GM12878 (cell line): ENCODE measurements around the gene DYNC1I1. TPM values are rescaled to one million over a fixed set of nuclear protein-coding genes. Genes with fewer than 3 reads are reported as not detected.

Experiments
- ATAC-seq: fragments of 200-7000 bp; cut with Tn5 transposase; 3 replicates; pipeline ENCODE4 v1.9.1; 2020; ENCODE audit warnings: mild to moderate bottlenecking, moderate library complexity
- BruUV-seq: library from RNA; stranded (reverse); fragments of 400-500 nt; replicated peaks from 2 replicates; lab custom pipeline; 2021; lab: Mats Ljungman, UMichigan
- CTCF ChIA-PET: fragments of 300-600 bp; sonication (Branson Sonifier 250); formaldehyde crosslinking; extraction: SDS; loops from one replicate; lab custom pipeline; 2021; ENCODE audit warnings: inconsistent platforms; lab: Yijun Ruan, JAX
- POLR2A ChIA-PET: fragments of 350-600 bp; formaldehyde crosslinking; extraction: SDS; loops from one replicate; lab custom pipeline; 2021; ENCODE audit warnings: inconsistent platforms; lab: Charles Lee
- RAD21 ChIA-PET: fragments of 300-600 bp; sonication (Branson Sonifier 250); formaldehyde crosslinking; loops from one replicate; lab custom pipeline; 2023; ENCODE audit warnings: antibody characterized with exemption; ENCODE audit not compliant: unreplicated experiment; lab: Charles Lee
- SMC1A ChIA-PET: fragments of 300-600 bp; sonication (Branson Sonifier 250); formaldehyde crosslinking; loops from one replicate; lab custom pipeline; 2023; ENCODE audit not compliant: unreplicated experiment, uncharacterized antibody; lab: Charles Lee
- DNase-seq: peaks from one replicate; pipeline ENCODE4 v3.0.0-alpha.2; 2011; ENCODE audit warnings: low read depth, low spot score
- FAIRE-seq: peaks from 3 replicates; lab custom pipeline; 2011; peaks lifted over from hg19 to GRCh38; lab: Jason Lieb, UNC
- H2AFZ ChIP-seq: 2 replicates; pipeline ENCODE4 v1.6.0; 2011; ENCODE audit warnings: low read depth, low read length, control low read depth; ENCODE audit not compliant: control insufficient read depth
- H3K27ac ChIP-seq: 2 replicates; pipeline ENCODE4 v1.5.1; 2011; ENCODE audit warnings: control low read depth; ENCODE audit not compliant: control insufficient read depth, insufficient read depth
- H3K27me3 ChIP-seq, 2 experiments: replicated peaks in 1 of 2; 2 replicates each; pipeline versions ENCODE4 v1.6.0 to v1.6.1; 2011; ENCODE audit warnings: low read length in 1 of 2; ENCODE audit not compliant: control insufficient read depth in 2 of 2, insufficient read depth in 2 of 2
- H3K36me3 ChIP-seq, 2 experiments: 2 replicates each; pipeline ENCODE4 v1.5.1; 2011; ENCODE audit warnings: low read length in 1 of 2; ENCODE audit not compliant: control insufficient read depth in 2 of 2, insufficient read depth in 2 of 2
- H3K4me1 ChIP-seq: 2 replicates; pipeline ENCODE4 v1.6.1; 2011; ENCODE audit warnings: mild to moderate bottlenecking, low read length, moderate library complexity, mixed read lengths; ENCODE audit not compliant: control insufficient read depth, insufficient read depth
- H3K4me2 ChIP-seq: 2 replicates; pipeline ENCODE4 v1.6.0; 2011; ENCODE audit warnings: control low read depth; ENCODE audit not compliant: control insufficient read depth, insufficient read depth
- H3K4me3 ChIP-seq: fragments of 200-600 bp; sonication (generic); 2 replicates; pipeline ENCODE4 v1.5.1; 2016
- H3K79me2 ChIP-seq: 2 replicates; pipeline ENCODE4 v1.6.0; 2011; ENCODE audit warnings: low read length; ENCODE audit not compliant: control insufficient read depth, insufficient read depth
- H3K9ac ChIP-seq: 2 replicates; pipeline ENCODE4 v1.8.0; 2011; ENCODE audit warnings: low read length, control low read depth, mixed read lengths; ENCODE audit not compliant: control insufficient read depth, insufficient read depth
- H3K9me3 ChIP-seq: replicated peaks from 3 replicates; pipeline ENCODE4 v1.5.1; 2011; ENCODE audit warnings: mild to moderate bottlenecking, low read length; ENCODE audit not compliant: control insufficient read depth, insufficient read depth
- H4K20me1 ChIP-seq: 2 replicates; pipeline ENCODE4 v1.6.0; 2011; ENCODE audit not compliant: control insufficient read depth, insufficient read depth
- CBFB ChIP-seq: IDR thresholded peaks from 2 replicates; pipeline ENCODE4 v1.6.1; 2016; ENCODE audit warnings: antibody characterized with exemption, low read depth
- EGR1 ChIP-seq, 2 experiments: IDR thresholded peaks; 1 replicate in 1 of 2; 2 replicates in 1 of 2; pipeline ENCODE4 v1.6.1; 2011 to 2012; ENCODE audit warnings: low read depth in 2 of 2, low read length in 2 of 2, borderline replicate concordance in 1 of 2, mild to moderate bottlenecking in 1 of 2, moderate library complexity in 1 of 2
- POLR2AphosphoS2 ChIP-seq: IDR thresholded peaks from 2 replicates; pipeline ENCODE4 v1.6.1; 2011; ENCODE audit warnings: low read depth, mild to moderate bottlenecking, low read length, improper control_type of control experiment, moderate library complexity
- TCF7 ChIP-seq: IDR thresholded peaks from 2 replicates; pipeline ENCODE4 v1.6.1; 2014; ENCODE audit warnings: antibody characterized with exemption, borderline replicate concordance
- ZNF384 ChIP-seq: IDR thresholded peaks from 2 replicates; pipeline ENCODE4 v1.6.1; 2012; ENCODE audit warnings: low read depth, mild to moderate bottlenecking, low read length, improper control_type of control experiment, borderline replicate concordance
- WGBS: methylation state at CpG from one replicate; pipeline ENCODE4 v1.1.6; 2016; ENCODE audit warnings: low lambda C conversion rate; ENCODE audit not compliant: insufficient replicate concordance, insufficient coverage; ENCODE audit errors: missing lambda C conversion rate; 5-methylcytosine and 5-hydroxymethylcytosine counted together
- in situ Hi-C: fragments of 300-500 bp; cut with MboI; formaldehyde crosslinking; loops from 9 replicates; pipeline ENCODE4 v1.14.3; 2018; ENCODE audit warnings: mixed read lengths
- intact Hi-C: fragments of 100-400 bp; cut with micrococcal nuclease; formaldehyde crosslinking; loops from one replicate; pipeline ENCODE4 v1.14.2; 2022; ENCODE audit not compliant: unreplicated experiment
- polyA plus RNA-seq, 11 experiments: library from polyadenylated mRNA; depleted of rRNA in 4 of 11; unstranded in 6 of 11; stranded (reverse) in 5 of 11; fragments of >200 nt; fragmentation: Nextera tagmentation in 4 of 11; fragmentation: Illumina TruSeq in 1 of 11; extraction: Ambion mirVana in 4 of 11; extraction: Trizol in 1 of 11; gene quantifications; 1 replicate in 1 of 11; 2 replicates in 10 of 11; pipeline versions ENCODE4 v1.2.1 to v1.2.3, GENCODE V29; 2011 to 2016; ENCODE audit warnings: inconsistent platforms in 2 of 11, missing spikeins in 2 of 11, low read depth in 1 of 11
- total RNA-seq, 4 experiments: library from RNA; depleted of rRNA in 3 of 4; stranded (reverse); fragments of >200 nt in 3 of 4; fragmentation: Illumina TruSeq in 1 of 4; extraction: Trizol in 1 of 4; gene quantifications; 2 replicates each; pipeline versions ENCODE4 v1.2.1 to v1.2.3, GENCODE V29; 2013 to 2021
- TF ChIP-seq, protein P1 (sequence below): IDR thresholded peaks from 2 replicates; pipeline ENCODE4 v1.6.1; 2012; ENCODE audit warnings: low read depth, low read length, improper control_type of control experiment
- TF ChIP-seq, protein P2 (sequence below): fragments of 450-650 bp; IDR thresholded peaks from 2 replicates; pipeline ENCODE4 v1.6.1; 2017; ENCODE audit warnings: low read depth, mild to moderate bottlenecking, moderate library complexity
- TF ChIP-seq, protein P3 (sequence below): fragments of 450-650 bp; IDR thresholded peaks from 2 replicates; pipeline ENCODE4 v1.6.1; 2016; ENCODE audit warnings: mild to moderate bottlenecking

DYNC1I1 gene
- total and polyA plus RNA-seq, 10 of the 15 experiments (the other 5 are each of a cell fraction or from before 2014, with no cell fraction given), result 0.05 to 0.91 (median 0.14) TPM; not detected in 3

DNA sequence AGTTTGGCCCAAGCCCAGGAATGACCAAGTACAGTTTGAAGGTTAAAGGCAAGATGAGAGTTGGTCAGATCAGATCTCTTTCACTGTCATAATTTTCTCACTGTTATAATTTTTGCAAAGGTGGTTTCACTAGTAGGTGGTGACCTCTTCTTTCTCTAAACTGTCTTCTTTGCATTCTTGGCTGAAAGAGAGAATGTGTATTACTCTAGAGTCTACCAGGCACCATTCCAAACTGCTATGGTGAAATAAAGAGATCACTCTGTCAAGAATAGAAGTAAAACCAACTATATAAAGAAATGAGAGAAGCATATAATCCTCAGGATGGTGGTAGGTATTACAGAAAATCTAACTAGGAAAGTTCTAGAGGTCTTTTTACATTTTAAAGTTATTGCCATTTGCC lies 72.7 kb downstream of the DYNC1I1 start:
- H3K36me3 ChIP-seq, result no peaks in the 10 kb centered on the region
- SMC1A ChIA-PET, result interaction anchor here (1.4 kb wide), 2 partner anchors 27 to 29 kb away, joined by 3 to 4 read pairs; no protein-coding TSS in a partner anchor
- RAD21 ChIA-PET, result no interaction called here
- in situ Hi-C loops (no loop called here), intact Hi-C loops (no loop called here)
- no peaks in the 10 kb centered on the region for H3K27me3 ChIP-seq
- DNase-seq, result no peak
- no peaks in the 10 kb centered on the region for H3K9me3 ChIP-seq
- no peak overlapping the region for H3K27ac ChIP-seq
- no peak overlapping the region; the same call in 1 of the 2 replicates for H3K4me3 ChIP-seq
- H3K79me2 ChIP-seq, result no peaks in the 10 kb centered on the region
- no peak for TF ChIP-seq ZNF384
- TF ChIP-seq EGR1 (IDR thresholded peaks at IDR 0.05; ENCODE audit: borderline replicate concordance in 1 of 2, low read depth in 2 of 2, low read length in 2 of 2), result no peak
- TF ChIP-seq, protein P1, sequence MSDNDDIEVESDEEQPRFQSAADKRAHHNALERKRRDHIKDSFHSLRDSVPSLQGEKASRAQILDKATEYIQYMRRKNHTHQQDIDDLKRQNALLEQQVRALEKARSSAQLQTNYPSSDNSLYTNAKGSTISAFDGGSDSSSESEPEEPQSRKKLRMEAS, result no peak
- TF ChIP-seq, protein P2, sequence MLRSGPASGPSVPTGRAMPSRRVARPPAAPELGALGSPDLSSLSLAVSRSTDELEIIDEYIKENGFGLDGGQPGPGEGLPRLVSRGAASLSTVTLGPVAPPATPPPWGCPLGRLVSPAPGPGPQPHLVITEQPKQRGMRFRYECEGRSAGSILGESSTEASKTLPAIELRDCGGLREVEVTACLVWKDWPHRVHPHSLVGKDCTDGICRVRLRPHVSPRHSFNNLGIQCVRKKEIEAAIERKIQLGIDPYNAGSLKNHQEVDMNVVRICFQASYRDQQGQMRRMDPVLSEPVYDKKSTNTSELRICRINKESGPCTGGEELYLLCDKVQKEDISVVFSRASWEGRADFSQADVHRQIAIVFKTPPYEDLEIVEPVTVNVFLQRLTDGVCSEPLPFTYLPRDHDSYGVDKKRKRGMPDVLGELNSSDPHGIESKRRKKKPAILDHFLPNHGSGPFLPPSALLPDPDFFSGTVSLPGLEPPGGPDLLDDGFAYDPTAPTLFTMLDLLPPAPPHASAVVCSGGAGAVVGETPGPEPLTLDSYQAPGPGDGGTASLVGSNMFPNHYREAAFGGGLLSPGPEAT, result no peak
- TF ChIP-seq TCF7, result no peak
- POLR2A ChIA-PET, result no interaction called here
- no peak for FAIRE-seq
- H4K20me1 ChIP-seq, result no peaks in the 10 kb centered on the region
- no peak overlapping the region for H3K4me2 ChIP-seq
- H3K4me1 ChIP-seq, result no peaks in the 10 kb centered on the region
- H2AFZ ChIP-seq, result no peak overlapping the region
- no TSS peak for BruUV-seq
- CTCF ChIA-PET, result interaction anchor here (0.9 to 1.7 kb wide), 3 partner anchors 26 to 48 kb away, joined by 3 to 4 read pairs (median 3); no protein-coding TSS in a partner anchor
- ATAC-seq, result peak; percentile 35
- no peak overlapping the region for H3K9ac ChIP-seq

GRCh38 chr7:95847061-95847460 lies 74.7 kb downstream of the DYNC1I1 start:
- no peak for ATAC-seq
- Histone ChIP-seq H3K4me2 (no peak overlapping the region), H4K20me1 (no peaks in the 10 kb centered on the region), H3K9ac (no peak overlapping the region), H3K9me3 (no peaks in the 10 kb centered on the region), H3K36me3 (no peaks in the 10 kb centered on the region), H3K4me1 (no peaks in the 10 kb centered on the region), H3K79me2 (no peaks in the 10 kb centered on the region), H3K27me3 (no peaks in the 10 kb centered on the region), H3K27ac (no peak overlapping the region), H3K4me3 (no peak overlapping the region), H2AFZ (no peak overlapping the region)
- POLR2A ChIA-PET, result no interaction called here
- no peak for DNase-seq
- intact Hi-C loops (no loop called here), in situ Hi-C loops (no loop called here)
- TF ChIP-seq CBFB (no peak), POLR2AphosphoS2 (no peak)
- TF ChIP-seq, protein P3, sequence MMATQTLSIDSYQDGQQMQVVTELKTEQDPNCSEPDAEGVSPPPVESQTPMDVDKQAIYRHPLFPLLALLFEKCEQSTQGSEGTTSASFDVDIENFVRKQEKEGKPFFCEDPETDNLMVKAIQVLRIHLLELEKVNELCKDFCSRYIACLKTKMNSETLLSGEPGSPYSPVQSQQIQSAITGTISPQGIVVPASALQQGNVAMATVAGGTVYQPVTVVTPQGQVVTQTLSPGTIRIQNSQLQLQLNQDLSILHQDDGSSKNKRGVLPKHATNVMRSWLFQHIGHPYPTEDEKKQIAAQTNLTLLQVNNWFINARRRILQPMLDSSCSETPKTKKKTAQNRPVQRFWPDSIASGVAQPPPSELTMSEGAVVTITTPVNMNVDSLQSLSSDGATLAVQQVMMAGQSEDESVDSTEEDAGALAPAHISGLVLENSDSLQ, result no peak
- no TSS peak for BruUV-seq
- 9% methylated on average over 4 of the region's 4 CpGs for WGBS
- FAIRE-seq, result no peak
- SMC1A ChIA-PET, result interaction anchor here (1.2 kb wide), 1 partner anchor 50 kb away, joined by 3 read pairs; no protein-coding TSS in a partner anchor
- CTCF ChIA-PET, result interaction anchor here (1.4 kb wide), 1 partner anchor 124 kb away, joined by 5 read pairs; no protein-coding TSS in a partner anchor
- RAD21 ChIA-PET, result no interaction called here
